ENCODE measurements around the gene CCDC8.

DNA sequence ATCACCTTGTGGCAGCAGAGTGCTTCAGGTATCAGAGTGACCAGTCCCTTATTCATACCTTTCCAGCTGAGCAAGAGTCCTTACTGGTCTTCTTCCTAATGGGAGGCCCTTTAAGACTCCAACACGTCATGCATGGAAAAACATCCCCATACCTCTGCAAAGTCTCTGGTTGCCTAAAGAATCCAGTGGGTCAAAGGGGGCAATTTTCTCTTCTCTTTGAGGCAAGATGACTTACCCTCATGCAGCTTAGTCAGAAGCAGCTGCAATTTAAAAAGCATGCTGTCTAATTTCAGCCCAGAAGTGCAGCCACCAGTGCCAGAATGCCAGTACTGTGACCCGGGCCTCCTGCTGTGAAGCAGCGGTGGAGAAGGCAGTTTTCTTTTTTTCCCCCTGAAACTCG, 47.8 kb downstream of the CCDC8 start:
- TF ChIP-seq EP300 (IDR thresholded peaks at IDR 0.05) (no peak), CTCF (IDR thresholded peaks at IDR 0.05) (no peak), RAD21 (conservative IDR thresholded peaks at IDR 0.05 in 1 of 2, IDR thresholded peaks at IDR 0.05 in 1 of 2) (no peak), CBX8 (IDR thresholded peaks at IDR 0.05) (no peak), TFCP2L1 (CRISPR knock-in tag; IDR thresholded peaks at IDR 0.05) (no peak)

All from A549 (cell line).